Endothelial cell of umbilical vein (primary cell): ENCODE measurements around the gene CEP192. TPM values are rescaled to one million over a fixed set of nuclear protein-coding genes. Genes with fewer than 3 reads are reported as not detected.

Experiments
- BruUV-seq: library from RNA; stranded (reverse); fragments of 400-500 nt; replicated peaks from 2 replicates; lab custom pipeline; 2021; lab: Mats Ljungman, UMichigan
- CTCF ChIA-PET: fragments of 300-600, 350-600 bp; sonication (Branson Sonifier 250); formaldehyde crosslinking; loops from one replicate; lab custom pipeline; 2021; ENCODE audit warnings: antibody characterized with exemption, inconsistent platforms; lab: Charles Lee
- POLR2A ChIA-PET: fragments of 300-600, 350-600 bp; sonication (Branson Sonifier 250); formaldehyde crosslinking; loops from one replicate; lab custom pipeline; 2021; ENCODE audit warnings: antibody characterized with exemption, inconsistent platforms; lab: Charles Lee
- DNase-seq: peaks from one replicate; pipeline ENCODE4 v3.0.0-alpha.2; 2011; ENCODE audit warnings: low read depth, low spot score
- FAIRE-seq: peaks from 2 replicates; lab custom pipeline; 2011; peaks lifted over from hg19 to GRCh38; lab: Jason Lieb, UNC
- H2AFZ ChIP-seq: 2 replicates; pipeline ENCODE4 v1.6.0; 2012; ENCODE audit warnings: low read depth, low read length, control low read depth, inconsistent platforms
- H3K27ac ChIP-seq: 2 replicates; pipeline ENCODE4 v1.5.1; 2011; ENCODE audit warnings: low read depth, mild to moderate bottlenecking, control low read depth, low read length, moderate library complexity; ENCODE audit not compliant: insufficient read depth
- H3K27me3 ChIP-seq, 2 experiments: 2 replicates each; pipeline versions ENCODE4 v1.6.0 to v1.6.1; 2011; ENCODE audit warnings: low read length in 2 of 2, mixed read lengths in 1 of 2; ENCODE audit not compliant: control insufficient read depth in 2 of 2, insufficient read depth in 2 of 2
- H3K36me3 ChIP-seq, 2 experiments: 2 replicates in 1 of 2; 3 replicates in 1 of 2; pipeline ENCODE4 v1.5.1; 2011; ENCODE audit warnings: low read length in 2 of 2, mild to moderate bottlenecking in 1 of 2, moderate library complexity in 1 of 2; ENCODE audit not compliant: control insufficient read depth in 2 of 2, insufficient read depth in 2 of 2; ENCODE audit errors: extremely low read depth in 1 of 2
- H3K4me1 ChIP-seq: 3 replicates; pipeline ENCODE4 v1.5.1; 2011; ENCODE audit warnings: mild to moderate bottlenecking, low read length; ENCODE audit not compliant: control insufficient read depth, insufficient read depth; ENCODE audit errors: extremely low read depth
- H3K4me2 ChIP-seq: 2 replicates; pipeline ENCODE4 v1.6.1; 2011; ENCODE audit warnings: low read length, control low read depth, mixed read lengths; ENCODE audit not compliant: insufficient read depth
- H3K4me3 ChIP-seq, 3 experiments: fragments of 200-600 bp in 1 of 3; sonication (generic), shearing (Covaris generic) in 1 of 3; replicated peaks in 1 of 3; 2 replicates each; pipeline ENCODE4 v1.5.1; 2011 to 2016; ENCODE audit warnings: control low read depth in 3 of 3, low read length in 3 of 3, mild to moderate bottlenecking in 2 of 3, inconsistent platforms in 1 of 3, low read depth in 1 of 3, moderate library complexity in 1 of 3; ENCODE audit not compliant: insufficient read depth in 1 of 3
- H3K79me2 ChIP-seq: 2 replicates; pipeline ENCODE4 v1.6.0; 2012; ENCODE audit warnings: low read length, inconsistent platforms; ENCODE audit not compliant: control insufficient read depth, insufficient read depth
- H3K9ac ChIP-seq: replicated peaks from 2 replicates; pipeline ENCODE3; 2011; ENCODE audit warnings: low read length, control low read depth; ENCODE audit not compliant: insufficient read depth; ENCODE audit errors: extremely low read depth
- H3K9me1 ChIP-seq: replicated peaks from 3 replicates; pipeline ENCODE4 v1.6.0; 2011; ENCODE audit warnings: mild to moderate bottlenecking, low read length; ENCODE audit not compliant: control insufficient read depth, insufficient read depth; ENCODE audit errors: extremely low read depth
- H3K9me3 ChIP-seq: replicated peaks from 2 replicates; pipeline ENCODE4 v1.5.1; 2012; ENCODE audit warnings: low read length, inconsistent platforms; ENCODE audit not compliant: control insufficient read depth, insufficient read depth
- H4K20me1 ChIP-seq: replicated peaks from 2 replicates; pipeline ENCODE3; 2011; ENCODE audit warnings: mild to moderate bottlenecking, low read length; ENCODE audit not compliant: control insufficient read depth, insufficient read depth; ENCODE audit errors: extremely low read depth
- EZH2 ChIP-seq: IDR thresholded peaks from 2 replicates; pipeline ENCODE4 v1.6.1; 2012; ENCODE audit warnings: borderline replicate concordance, low read depth, mild to moderate bottlenecking, moderate library complexity, low read length, inconsistent platforms; ENCODE audit not compliant: severe bottlenecking
- FOS ChIP-seq: IDR thresholded peaks from 2 replicates; pipeline ENCODE4 v1.6.1; 2011; ENCODE audit warnings: mild to moderate bottlenecking, low read length, moderate library complexity, borderline replicate concordance; ENCODE audit not compliant: insufficient read depth
- GATA2 ChIP-seq: IDR thresholded peaks from 2 replicates; pipeline ENCODE4 v1.7.0; 2011; ENCODE audit warnings: low read depth, mild to moderate bottlenecking, moderate library complexity, mixed read lengths, low read length; ENCODE audit not compliant: insufficient read length, insufficient read depth
- JUN ChIP-seq: IDR thresholded peaks from 2 replicates; pipeline ENCODE4 v1.6.1; 2011; ENCODE audit warnings: borderline replicate concordance, low read depth; ENCODE audit not compliant: insufficient read length, insufficient read depth
- MAX ChIP-seq: IDR thresholded peaks from 2 replicates; pipeline ENCODE4 v1.6.1; 2011; ENCODE audit not compliant: insufficient read depth, insufficient read length
- MYC ChIP-seq: IDR thresholded peaks from one replicate; pipeline ENCODE4 v1.6.1; 2011; ENCODE audit warnings: mild to moderate bottlenecking, low read depth, low read length
- POLR2A ChIP-seq: IDR thresholded peaks from 2 replicates; pipeline ENCODE4 v1.6.1; 2012; ENCODE audit warnings: low read depth, mild to moderate bottlenecking, control low read depth, low read length
- POLR2AphosphoS5 ChIP-seq: IDR thresholded peaks from 2 replicates; pipeline ENCODE4 v1.6.1; 2012; ENCODE audit warnings: low read depth, mild to moderate bottlenecking, control low read depth, low read length, moderate library complexity; ENCODE audit not compliant: insufficient read depth
- dilution Hi-C: fragments of 300-500 bp; cut with MboI; formaldehyde crosslinking; loops from one replicate; pipeline ENCODE4 v1.15.0; 2019; ENCODE audit warnings: low sequenced_read_pairs; ENCODE audit not compliant: extremely low pct_ligation_motif_present
- intact Hi-C: fragments of 100-400 bp; cut with micrococcal nuclease; formaldehyde crosslinking; loops from one replicate; pipeline ENCODE4 v1.10.0; 2022
- polyA plus RNA-seq, 4 experiments: library from polyadenylated mRNA; depleted of rRNA in 3 of 4; stranded (reverse) in 3 of 4; unstranded in 1 of 4; fragments of >200 nt; gene quantifications; 2 replicates each; pipeline versions ENCODE4 v1.2.1 to v1.2.3, GENCODE V29; 2011 to 2012; ENCODE audit warnings: missing spikeins in 1 of 4
- total RNA-seq: library from RNA; stranded (reverse); gene quantifications from 2 replicates; pipeline ENCODE4 v1.2.3, GENCODE V29; 2021
- TF ChIP-seq, protein P1 (sequence below), 2 donors: IDR thresholded peaks; 1 replicate in 1 of 2; 2 replicates in 1 of 2; pipeline ENCODE4 v1.5.1; 2011; ENCODE audit warnings: low read length in 2 of 2, mild to moderate bottlenecking in 2 of 2, moderate library complexity in 2 of 2, control low read depth in 1 of 2, inconsistent platforms in 1 of 2, low read depth in 1 of 2; ENCODE audit not compliant: insufficient read depth in 1 of 2; ENCODE audit errors: extremely low read depth in 1 of 2

Gene CEP192
- total and polyA plus RNA-seq, 2 donors (not counting 3 experiments of a cell fraction or from before 2014, with no cell fraction given) = 14.5 to 22.9 TPM

GRCh38 chr18:13054336-13054735, 63.2 kb downstream of the CEP192 start:
- DNase-seq (no peak), FAIRE-seq (no peak)
- Histone ChIP-seq H2AFZ (no peak overlapping the region), H3K4me2 (no peak overlapping the region), H3K36me3 (peaks cover 0 to 22% of the 10 kb centered on the region in 2 experiments), H3K4me1 (peaks cover 19% of the 10 kb centered on the region), H3K79me2 (no peaks in the 10 kb centered on the region), H3K4me3 (no peak overlapping the region), H3K9me3 (no peaks in the 10 kb centered on the region), H3K27ac (no peak overlapping the region), H3K27me3 (no peaks in the 10 kb centered on the region), H3K9me1 (no peaks in the 10 kb centered on the region), H3K9ac (no peak overlapping the region), H4K20me1 (no peaks in the 10 kb centered on the region)
- POLR2A ChIA-PET = no interaction called here
- CTCF ChIA-PET = interaction anchor here (0.8 to 1.3 kb wide), 2 partner anchors 78 to 105 kb away, joined by 3 to 4 read pairs; no protein-coding TSS in a partner anchor
- TF ChIP-seq POLR2AphosphoS5 (no peak), JUN (no peak), MYC (no peak), FOS (no peak), POLR2A (no peak), GATA2 (no peak), EZH2 (no peak), MAX (no peak)
- TF ChIP-seq, protein P1, sequence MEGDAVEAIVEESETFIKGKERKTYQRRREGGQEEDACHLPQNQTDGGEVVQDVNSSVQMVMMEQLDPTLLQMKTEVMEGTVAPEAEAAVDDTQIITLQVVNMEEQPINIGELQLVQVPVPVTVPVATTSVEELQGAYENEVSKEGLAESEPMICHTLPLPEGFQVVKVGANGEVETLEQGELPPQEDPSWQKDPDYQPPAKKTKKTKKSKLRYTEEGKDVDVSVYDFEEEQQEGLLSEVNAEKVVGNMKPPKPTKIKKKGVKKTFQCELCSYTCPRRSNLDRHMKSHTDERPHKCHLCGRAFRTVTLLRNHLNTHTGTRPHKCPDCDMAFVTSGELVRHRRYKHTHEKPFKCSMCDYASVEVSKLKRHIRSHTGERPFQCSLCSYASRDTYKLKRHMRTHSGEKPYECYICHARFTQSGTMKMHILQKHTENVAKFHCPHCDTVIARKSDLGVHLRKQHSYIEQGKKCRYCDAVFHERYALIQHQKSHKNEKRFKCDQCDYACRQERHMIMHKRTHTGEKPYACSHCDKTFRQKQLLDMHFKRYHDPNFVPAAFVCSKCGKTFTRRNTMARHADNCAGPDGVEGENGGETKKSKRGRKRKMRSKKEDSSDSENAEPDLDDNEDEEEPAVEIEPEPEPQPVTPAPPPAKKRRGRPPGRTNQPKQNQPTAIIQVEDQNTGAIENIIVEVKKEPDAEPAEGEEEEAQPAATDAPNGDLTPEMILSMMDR (IDR thresholded peaks at IDR 0.05; ENCODE audit: extremely low read depth in 1 of 2, insufficient read depth in 1 of 2, low read depth in 1 of 2, low read length in 2 of 2) = no peak
- intact Hi-C loops (no loop called here), dilution Hi-C loops (no loop called here)
- no TSS peak for BruUV-seq
